SK-MEL-5 (cell line): ENCODE results near the gene C1orf115. TPM values are rescaled to one million over a fixed set of nuclear protein-coding genes. Genes with fewer than 3 reads are reported as not detected.
"Not testable (repeated sequence)": the region's sequence is repeated elsewhere in the genome, so short reads cannot be mapped to it uniquely, and the experiment has no call there.

Source experiments
- DNase-seq: peaks from one replicate; pipeline ENCODE4 v3.0.0-alpha.2; 2016; ENCODE audit warnings: low read depth, low spot score
- in situ Hi-C: cut with HindIII; loops from 2 replicates; pipeline ENCODE4 v1.10.0; 2016; ENCODE audit warnings: low sequenced_read_pairs, high pct_unique_total_duplicates, low pct_unique_long_range_greater_than_20kb
- total RNA-seq: library from RNA; depleted of rRNA; stranded (reverse); fragments of >200 nt; shearing (Covaris generic); gene quantifications from 2 replicates; pipeline ENCODE4 v1.2.3, GENCODE V29; 2014

The C1orf115 gene
- total RNA-seq, 1 experiment from 2014 or later = 11.8 TPM

DNA sequence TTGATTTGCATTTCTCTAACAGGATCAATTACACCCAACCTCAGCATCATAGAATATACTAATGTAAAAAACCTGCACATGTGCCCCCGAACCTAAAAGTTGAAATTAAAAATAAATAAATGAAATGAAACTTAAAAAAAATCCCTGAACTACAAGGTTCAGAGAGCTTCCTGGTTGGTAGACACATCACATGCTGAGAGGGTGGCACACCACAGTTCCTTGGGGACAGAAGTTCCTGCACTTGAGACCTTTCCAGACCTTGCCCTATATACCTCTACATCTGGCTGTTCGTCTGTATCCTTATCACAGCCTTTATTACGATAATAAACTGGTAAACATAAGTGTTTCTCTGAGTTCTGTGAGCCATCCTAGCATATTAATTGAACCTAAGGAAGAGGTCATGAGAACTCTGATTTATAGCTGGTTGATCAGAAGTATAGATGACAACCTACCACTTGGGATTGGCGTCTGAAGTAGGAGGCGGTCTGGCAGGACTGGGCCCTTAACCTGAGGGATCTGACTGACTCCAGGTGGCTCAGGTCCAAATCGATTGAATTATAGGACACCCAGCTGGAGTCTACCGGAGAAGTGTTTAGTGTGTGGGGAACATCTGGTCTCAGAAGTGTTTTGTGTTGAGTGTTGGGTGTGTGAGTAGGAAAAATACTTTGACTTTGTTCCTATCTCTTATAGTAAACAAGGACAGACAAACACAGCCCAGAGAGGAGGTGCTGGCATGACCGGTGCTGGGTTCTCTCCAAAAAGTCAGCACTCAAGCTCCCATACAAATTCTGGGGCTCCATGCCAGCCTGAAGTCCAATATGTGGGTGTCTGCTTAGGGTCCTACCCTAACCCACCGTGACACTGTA is 19.0 kb downstream of the C1orf115 start:
- DNase-seq = no peak
- in situ Hi-C loops = no loop called here

DNA sequence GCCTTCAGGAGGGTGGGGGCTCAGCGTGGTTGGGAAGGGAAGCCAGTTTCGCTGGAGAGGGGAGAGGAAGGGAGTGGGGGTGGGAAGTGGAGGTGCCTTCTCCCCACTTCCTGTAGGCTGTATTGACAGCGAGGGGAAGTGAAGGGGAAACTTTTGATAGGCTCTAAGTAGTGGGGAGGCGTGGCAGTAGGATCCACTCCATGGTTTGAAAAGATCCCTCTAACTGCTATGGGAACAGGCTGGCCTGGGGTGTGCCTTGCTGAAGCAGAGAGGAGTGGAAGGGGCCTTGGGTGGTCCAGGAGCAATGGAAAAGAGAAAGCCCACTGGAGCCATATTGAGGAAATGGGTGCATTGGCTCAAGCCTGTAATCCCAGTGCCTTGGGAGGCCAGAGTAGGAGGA is 20.2 kb downstream of the C1orf115 start:
- in situ Hi-C loops = no loop called here
- no peak for DNase-seq

DNA sequence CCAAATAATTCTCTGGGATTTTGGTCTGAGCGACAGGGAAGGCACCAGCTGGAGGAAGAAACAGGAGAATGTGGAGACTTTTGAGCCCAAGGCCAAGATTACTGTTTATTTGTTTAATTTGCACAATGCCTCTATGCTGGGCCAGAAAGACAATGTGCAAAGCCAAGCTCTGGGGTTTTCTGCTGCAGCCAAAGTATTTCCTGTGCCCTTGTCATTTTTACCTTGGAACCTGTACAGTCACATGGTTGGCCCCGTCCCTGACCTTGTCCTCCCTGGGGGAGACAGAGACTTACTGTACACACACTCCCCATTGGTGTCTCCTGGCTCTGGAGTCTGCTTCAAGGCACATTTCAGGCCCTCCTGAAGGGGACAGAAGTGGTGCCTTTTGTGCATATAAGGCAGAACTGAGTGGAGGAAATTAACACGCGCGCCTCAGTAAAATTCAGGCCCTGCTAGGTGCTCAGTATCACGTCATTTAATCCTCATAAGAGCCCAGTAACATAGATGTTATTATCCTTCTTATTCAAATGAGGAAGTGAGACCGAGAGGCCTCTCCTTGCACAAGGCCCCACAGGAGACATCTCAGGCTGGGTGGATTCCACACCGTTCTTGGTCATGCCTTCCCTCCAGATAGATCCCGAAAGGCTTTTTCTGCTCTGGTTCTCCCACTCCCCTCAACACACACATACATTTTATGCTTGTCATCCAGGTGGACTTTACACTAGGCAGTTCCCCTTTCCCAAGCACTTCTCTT is 21.1 kb downstream of the C1orf115 start:
- in situ Hi-C loops = no loop called here

DNA sequence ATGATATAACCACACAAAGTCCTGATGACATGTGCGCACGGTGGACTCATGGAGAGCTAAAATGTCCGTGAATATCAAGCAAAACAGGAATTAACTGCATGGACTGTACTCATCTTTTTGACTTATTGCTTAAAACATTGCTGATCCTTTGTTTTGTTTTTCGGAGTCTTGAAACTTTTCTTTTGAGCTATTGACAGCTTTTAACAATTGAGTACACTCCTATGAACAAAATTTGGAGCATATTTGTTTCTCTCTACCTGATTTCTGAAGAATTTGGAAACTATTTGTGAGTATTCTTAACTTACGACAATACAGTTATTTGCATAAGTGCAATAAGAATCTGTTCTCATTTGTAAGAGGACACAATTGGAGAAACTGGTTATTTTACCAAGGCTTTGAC is 25.8 kb downstream of the C1orf115 start:
- in situ Hi-C loops, DNase-seq: not testable (repeated sequence)

More for the DNA sequence above, 21.1 kb downstream of the C1orf115 start:
- no peak for DNase-seq

DNA sequence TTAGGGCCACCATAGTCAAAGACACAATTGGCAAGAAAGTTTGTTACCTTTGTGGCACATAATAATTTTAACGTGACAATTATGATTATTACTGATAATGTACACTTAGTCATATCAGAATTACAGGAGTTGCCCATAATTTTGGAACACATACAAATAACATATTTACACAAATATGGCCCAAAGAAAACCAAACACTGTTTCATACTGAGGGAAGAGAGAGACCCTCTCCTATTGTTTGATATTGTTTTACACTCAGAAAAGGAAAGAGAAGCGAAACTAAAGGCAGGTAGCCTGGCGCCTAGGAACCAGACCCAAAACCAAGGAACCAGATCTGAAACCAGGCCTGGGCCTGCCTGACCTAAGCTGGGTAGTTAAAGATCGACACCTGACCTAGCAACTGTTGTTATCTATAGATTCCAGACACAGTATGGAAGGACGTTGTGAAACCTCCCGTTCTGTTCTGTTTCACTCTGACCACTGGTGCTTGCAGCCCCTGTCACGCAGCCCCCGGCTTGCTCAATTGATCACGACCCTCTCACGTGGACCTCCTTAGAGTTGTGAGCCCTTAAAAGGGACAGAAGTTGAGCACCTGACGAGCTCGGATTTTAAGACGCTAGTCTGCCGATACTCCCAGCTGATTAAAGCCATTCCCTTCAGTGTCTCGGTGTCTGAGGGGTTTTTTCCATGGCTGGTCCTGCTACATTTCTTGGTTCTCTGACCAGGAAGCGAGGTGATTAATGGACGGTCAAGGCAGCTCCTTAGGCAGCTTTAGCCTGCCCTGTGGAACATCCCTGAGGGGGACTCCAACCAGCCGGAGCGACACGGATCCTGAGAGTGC is 27.9 kb downstream of the C1orf115 start:
- no peak for DNase-seq
- in situ Hi-C loops = no loop called here

DNA sequence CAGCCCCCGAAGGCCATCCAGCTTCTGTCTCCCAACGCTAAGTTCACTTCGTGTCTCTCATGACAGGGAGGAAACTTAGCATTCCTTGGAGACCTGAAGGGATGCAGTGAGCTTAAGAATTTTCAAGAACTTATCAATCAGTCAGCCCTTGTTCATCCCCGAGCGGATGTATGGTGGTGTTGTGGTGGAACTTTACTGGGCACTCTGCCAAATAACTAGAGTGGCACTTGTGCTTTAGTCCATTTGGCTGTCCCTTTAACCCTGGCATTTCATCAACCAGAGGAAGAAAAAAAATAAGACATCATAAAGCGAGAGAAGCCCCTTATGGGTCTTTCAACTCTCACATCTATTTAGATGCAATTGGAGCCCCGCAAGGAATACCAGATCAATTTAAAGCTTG is 31.1 kb downstream of the C1orf115 start:
- in situ Hi-C loops, DNase-seq: not testable (repeated sequence)

DNA sequence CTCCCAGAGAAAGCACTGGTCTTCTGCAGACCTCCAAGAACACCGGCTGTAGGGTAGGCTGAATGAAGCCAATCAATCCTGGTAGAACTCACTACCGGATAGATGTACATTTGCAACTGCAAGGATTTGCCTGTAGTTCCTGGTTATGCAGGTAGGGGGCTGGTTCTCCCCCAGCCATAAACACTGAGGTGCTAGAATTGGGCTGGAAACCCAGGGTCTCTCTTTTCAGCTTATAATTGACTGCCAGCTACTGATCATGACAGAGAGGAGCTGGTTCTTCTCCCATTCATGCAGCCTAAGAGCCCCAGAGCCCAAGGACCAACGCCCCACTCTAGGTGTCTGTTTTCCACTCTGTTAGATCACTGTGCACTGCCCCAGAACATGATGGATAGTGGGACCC is 36.5 kb downstream of the C1orf115 start:
- in situ Hi-C loops = loop anchor here (25.0 kb wide), 1 partner anchor 139 kb away; no protein-coding TSS in a partner anchor
- peak; percentile 17 for DNase-seq

DNA sequence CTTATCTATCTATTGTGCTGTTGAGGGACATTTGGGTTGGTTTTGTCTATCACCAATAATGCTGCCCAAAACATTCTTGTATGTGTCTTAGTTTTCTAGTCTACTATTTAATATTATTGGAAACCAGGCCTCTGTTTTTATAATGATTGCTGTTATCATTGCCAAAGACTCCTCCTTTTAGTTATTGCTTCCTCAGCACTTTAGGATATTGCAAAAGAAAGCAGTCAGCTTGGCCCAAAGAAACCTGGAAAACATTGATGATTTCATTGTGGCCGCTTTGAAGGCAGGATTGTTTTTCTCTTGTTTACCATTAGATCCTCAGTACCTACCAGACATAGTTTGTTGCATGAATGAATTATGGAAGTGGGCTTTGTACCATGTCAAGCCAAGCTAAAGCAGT is 37.4 kb downstream of the C1orf115 start:
- in situ Hi-C loops = loop anchor here (25.0 kb wide), 1 partner anchor 140 kb away; no protein-coding TSS in a partner anchor
- no peak for DNase-seq

DNA sequence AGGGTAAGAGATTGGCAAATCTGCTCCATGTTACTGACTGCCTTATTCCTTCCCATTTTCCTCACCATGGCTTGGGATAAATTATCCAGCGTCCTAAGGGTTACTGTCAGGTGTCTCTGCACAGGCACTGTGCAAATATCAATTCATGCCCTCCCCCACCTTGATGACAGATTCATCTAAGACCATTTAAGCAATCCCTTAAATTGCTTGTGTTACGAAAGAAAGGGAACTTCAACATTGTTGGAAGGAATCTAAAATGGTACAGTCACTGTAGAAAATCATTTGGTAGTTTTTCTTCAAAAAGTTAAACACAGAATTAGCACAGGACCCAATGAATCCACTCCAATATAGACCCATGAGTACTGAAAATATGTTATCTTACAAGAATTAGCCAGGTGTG is 40.3 kb downstream of the C1orf115 start:
- in situ Hi-C loops = loop anchor here (25.0 kb wide), 1 partner anchor 143 kb away; no protein-coding TSS in a partner anchor

DNA sequence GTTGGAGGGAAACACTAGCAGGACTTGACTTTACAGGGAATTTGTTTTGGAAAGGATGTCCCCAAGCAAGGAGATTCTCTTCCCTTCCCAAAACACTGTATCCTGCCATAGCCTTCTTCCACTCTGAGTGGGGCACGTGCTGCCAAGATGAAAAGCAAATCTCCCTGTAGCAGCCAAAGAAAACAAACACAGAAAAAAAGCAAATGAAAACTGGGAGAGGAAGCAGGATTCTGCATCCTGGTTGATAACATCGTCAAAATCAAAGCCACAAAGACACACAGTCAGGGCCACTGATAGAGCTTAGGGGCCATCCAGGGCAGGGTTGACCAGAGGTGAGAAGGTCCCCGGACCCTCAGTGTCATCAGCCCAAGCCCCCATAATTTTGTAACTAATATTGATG is 42.0 kb downstream of the C1orf115 start:
- DNase-seq = no peak
- in situ Hi-C loops = loop anchor here (25.0 kb wide), 1 partner anchor 145 kb away; no protein-coding TSS in a partner anchor

More for the DNA sequence above, 40.3 kb downstream of the C1orf115 start:
- no peak for DNase-seq

DNA sequence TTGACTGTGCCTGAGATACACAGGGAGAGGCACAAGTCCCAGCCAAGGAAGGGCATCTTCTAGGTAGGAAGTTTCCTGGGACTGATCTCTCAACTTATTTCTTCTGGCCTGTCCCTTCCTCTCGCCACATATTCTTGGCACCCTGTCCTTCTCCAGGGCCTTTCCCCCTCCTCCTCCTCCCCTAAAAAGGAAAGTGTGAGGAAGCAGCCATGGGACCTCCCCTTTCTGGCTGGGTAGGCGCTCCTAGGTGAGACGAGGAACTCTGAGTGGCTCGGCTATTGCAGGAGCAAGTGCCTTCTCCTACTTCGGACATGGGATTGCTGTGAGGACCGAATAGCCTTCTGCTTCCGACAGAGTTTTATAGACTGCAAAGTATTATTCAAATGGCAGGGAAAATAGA is 42.5 kb downstream of the C1orf115 start:
- no peak for DNase-seq
- in situ Hi-C loops = loop anchor here (25.0 kb wide), 1 partner anchor 145 kb away; no protein-coding TSS in a partner anchor

DNA sequence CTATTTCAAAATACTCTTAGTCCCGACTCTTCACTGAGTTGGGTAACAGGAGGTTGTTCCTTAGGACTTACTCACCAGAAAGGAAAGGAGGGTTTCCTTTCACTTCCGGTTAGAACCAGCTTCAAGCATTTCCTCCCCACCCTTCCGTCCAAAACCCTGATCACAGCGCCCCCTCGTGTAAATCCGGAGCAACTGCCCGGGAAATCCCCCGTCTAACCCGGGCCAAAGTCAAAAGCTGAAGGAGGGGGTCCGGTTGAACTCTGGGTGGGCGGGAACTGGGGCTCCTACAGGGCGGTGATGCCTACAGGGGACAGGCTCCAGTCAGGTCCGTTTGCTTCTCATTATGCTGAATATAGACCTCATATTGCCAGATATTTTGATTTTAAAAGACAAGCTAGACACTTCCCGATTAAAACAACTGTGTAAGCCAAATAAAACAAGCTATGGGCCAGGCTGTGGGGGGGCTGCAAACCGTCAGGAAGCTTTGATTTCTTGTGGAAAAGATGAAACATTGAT is 43.0 kb downstream of the C1orf115 start:
- peak; percentile 84 for DNase-seq
- in situ Hi-C loops = loop anchor here (25.0 kb wide), 1 partner anchor 146 kb away; no protein-coding TSS in a partner anchor

DNA sequence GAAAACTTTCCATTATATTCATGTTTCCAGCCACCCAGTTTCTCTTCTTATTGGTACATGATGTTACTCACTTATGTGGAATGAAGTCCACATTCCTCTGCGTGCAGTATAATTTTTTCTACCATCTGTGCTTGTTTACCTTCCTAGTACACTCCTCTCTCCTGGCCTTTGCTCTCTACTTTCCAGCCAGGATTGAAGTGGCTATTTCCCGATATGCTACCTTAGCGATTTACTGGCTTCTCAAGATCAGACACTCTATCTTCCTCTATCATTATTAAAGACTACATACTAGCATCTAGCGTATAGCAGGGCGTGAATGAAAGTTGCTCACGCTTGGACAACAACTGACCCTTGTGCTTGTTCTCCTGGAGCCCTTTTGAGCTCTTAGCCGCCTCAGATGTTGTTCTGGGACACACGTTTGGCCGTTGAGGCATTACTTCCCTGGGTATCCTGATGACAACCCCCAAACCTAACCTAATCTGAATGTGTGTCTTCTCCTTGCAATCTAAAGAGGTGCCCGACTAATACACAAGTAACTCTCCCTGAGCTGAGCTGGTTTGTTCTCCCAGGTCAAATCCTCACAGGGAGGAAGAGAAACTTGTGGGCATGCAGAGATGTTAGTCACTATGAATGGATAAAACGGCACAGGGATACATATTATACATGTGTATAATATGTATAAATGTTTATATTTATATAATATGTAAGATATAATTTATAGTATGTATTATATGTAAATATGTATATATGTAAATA is 44.6 kb downstream of the C1orf115 start:
- in situ Hi-C loops = loop anchor here (25.0 kb wide), 1 partner anchor 147 kb away; no protein-coding TSS in a partner anchor
- DNase-seq = no peak

DNA sequence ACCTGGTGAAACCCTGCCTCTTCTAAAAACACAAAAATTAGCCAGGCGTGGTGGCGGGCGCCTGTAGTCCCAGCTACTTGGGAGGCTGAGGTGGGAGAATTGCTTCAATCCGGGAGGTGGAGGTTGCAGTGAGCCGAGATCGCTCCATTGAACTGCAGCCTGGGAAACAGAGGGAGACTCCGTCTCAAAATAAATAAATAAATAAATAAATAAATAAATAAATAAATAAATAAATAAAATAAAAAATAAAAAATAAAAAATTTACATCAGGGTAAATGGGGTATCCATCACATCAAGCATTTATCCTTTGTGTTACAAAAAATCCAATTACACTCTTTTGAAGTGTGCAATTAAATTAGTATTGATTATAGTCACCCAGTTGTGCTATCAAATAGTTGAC is 46.1 kb downstream of the C1orf115 start:
- in situ Hi-C loops = loop anchor here (25.0 kb wide), 1 partner anchor 149 kb away; no protein-coding TSS in a partner anchor
- not testable (repeated sequence) for DNase-seq

DNA sequence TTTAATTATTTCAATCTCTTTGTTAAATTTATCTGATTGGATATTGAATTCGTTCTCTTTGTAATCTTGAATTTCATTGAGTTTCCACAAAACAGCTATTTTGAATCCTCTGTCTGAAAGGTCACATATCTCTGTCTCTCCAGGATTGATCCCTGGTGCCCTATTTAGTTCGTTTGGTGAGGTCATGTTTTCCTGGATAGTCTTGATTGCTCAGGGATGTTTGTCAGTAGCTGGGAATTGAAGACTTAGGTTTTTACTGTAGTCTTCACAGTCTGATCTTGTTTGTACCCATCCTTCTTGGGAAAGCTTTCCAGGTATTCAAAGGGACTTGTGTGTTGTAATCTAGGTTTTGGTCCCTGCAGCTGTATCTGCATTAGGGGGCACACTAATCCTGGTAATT is 51.2 kb downstream of the C1orf115 start:
- in situ Hi-C loops = loop anchor here (25.0 kb wide), 1 partner anchor 154 kb away; no protein-coding TSS in a partner anchor
- DNase-seq = no peak

DNA sequence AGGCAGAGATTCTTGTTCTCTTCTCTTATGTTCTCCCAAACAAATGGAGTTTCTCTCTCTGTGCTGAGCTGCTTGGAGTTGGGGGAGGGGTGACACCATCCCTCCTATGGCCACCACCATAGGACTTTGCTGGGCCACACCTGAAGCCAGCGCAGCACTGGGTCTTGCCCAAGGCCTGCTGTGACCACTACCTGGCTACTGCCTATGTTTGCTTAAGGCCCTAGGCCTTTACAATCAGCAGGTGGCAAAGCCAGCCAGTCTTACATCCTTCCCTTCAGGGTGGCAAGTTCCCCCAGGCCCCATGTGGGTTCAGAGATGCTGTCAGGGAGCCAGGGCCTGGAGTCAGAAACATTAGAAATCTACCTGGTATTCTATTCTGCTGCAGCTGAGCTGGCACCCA is 51.7 kb downstream of the C1orf115 start:
- no peak for DNase-seq
- in situ Hi-C loops = loop anchor here (25.0 kb wide), 1 partner anchor 155 kb away; no protein-coding TSS in a partner anchor
